H1 (cell line): Measurements from ENCODE around the gene TNS3.

Source experiments
- CEBPB ChIP-seq: IDR thresholded peaks from 2 replicates; pipeline ENCODE4 v1.6.1; 2012; ENCODE audit warnings: low read depth, low read length
- CTBP2 ChIP-seq: IDR thresholded peaks from 2 replicates; pipeline ENCODE4 v1.7.0; 2011; ENCODE audit warnings: borderline replicate concordance, mild to moderate bottlenecking, moderate library complexity, mixed read lengths, low read length; ENCODE audit not compliant: insufficient read depth, insufficient read length
- EZH2 ChIP-seq: fragments of 200-600 bp; sonication (generic); IDR thresholded peaks from 2 replicates; pipeline ENCODE4 v1.7.1; 2012; ENCODE audit warnings: low read depth, mild to moderate bottlenecking, moderate library complexity, low read length, inconsistent platforms; ENCODE audit not compliant: severe bottlenecking
- HDAC2 ChIP-seq, 2 experiments: fragments of 300-600 bp in 1 of 2; sonication (generic) in 1 of 2; IDR thresholded peaks; 2 replicates each; pipeline ENCODE4 v1.6.1; 2011 to 2012; ENCODE audit warnings: low read depth in 2 of 2, low read length in 2 of 2, mild to moderate bottlenecking in 2 of 2, moderate library complexity in 2 of 2, borderline replicate concordance in 1 of 2, inconsistent platforms in 1 of 2
- KDM1A ChIP-seq: fragments of 200-600, 300-600 bp; sonication (generic); IDR thresholded peaks from 2 replicates; pipeline ENCODE4 v1.7.1; 2016; ENCODE audit warnings: mild to moderate bottlenecking, low read length, borderline replicate concordance
- MAFK ChIP-seq: IDR thresholded peaks from 2 replicates; pipeline ENCODE4 v1.6.1; 2012; ENCODE audit warnings: low read depth, mild to moderate bottlenecking, improper control_type of control experiment, low read length
- POLR2A ChIP-seq, 2 experiments: IDR thresholded peaks; 1 replicate in 1 of 2; 2 replicates in 1 of 2; pipeline ENCODE4 v1.6.1; 2011; ENCODE audit warnings: low read depth in 2 of 2, low read length in 2 of 2, mild to moderate bottlenecking in 2 of 2; ENCODE audit errors: control extremely low read depth in 1 of 2
- POLR2AphosphoS5 ChIP-seq: IDR thresholded peaks from 2 replicates; pipeline ENCODE4 v1.6.1; 2011; ENCODE audit warnings: low read depth, low read length
- RAD21 ChIP-seq, 2 experiments: IDR thresholded peaks in 1 of 2; conservative IDR thresholded peaks in 1 of 2; 2 replicates each; pipeline ENCODE4 v1.6.1; 2011; ENCODE audit warnings: low read depth in 2 of 2, low read length in 2 of 2, improper control_type of control experiment in 1 of 2, inconsistent platforms in 1 of 2, mild to moderate bottlenecking in 1 of 2, moderate library complexity in 1 of 2
- RFX5 ChIP-seq: IDR thresholded peaks from 2 replicates; pipeline ENCODE4 v1.6.1; 2011; ENCODE audit warnings: low read depth, low read length, improper control_type of control experiment, borderline replicate concordance
- RXRA ChIP-seq: IDR thresholded peaks from 2 replicates; pipeline ENCODE4 v1.6.1; 2011; ENCODE audit warnings: low read depth, mild to moderate bottlenecking, low read length, moderate library complexity; ENCODE audit not compliant: insufficient read depth
- TAF1 ChIP-seq: IDR thresholded peaks from 2 replicates; pipeline ENCODE4 v1.6.1; 2011; ENCODE audit warnings: mild to moderate bottlenecking, low read depth, low read length
- ZNF274 ChIP-seq: IDR thresholded peaks from 2 replicates; pipeline ENCODE4 v1.7.0; 2012; ENCODE audit warnings: low read length, borderline replicate concordance; ENCODE audit errors: extremely low read depth
- TF ChIP-seq, protein P1 (sequence below), 3 experiments: IDR thresholded peaks; 1 replicate in 2 of 3; 2 replicates in 1 of 3; pipeline versions ENCODE4 v1.5.1 to v1.6.1; 2011; ENCODE audit warnings: low read length in 3 of 3, mild to moderate bottlenecking in 3 of 3, inconsistent platforms in 2 of 3, low read depth in 1 of 3, moderate library complexity in 1 of 3; ENCODE audit not compliant: insufficient read depth in 1 of 3; ENCODE audit errors: control extremely low read depth in 1 of 3

DNA sequence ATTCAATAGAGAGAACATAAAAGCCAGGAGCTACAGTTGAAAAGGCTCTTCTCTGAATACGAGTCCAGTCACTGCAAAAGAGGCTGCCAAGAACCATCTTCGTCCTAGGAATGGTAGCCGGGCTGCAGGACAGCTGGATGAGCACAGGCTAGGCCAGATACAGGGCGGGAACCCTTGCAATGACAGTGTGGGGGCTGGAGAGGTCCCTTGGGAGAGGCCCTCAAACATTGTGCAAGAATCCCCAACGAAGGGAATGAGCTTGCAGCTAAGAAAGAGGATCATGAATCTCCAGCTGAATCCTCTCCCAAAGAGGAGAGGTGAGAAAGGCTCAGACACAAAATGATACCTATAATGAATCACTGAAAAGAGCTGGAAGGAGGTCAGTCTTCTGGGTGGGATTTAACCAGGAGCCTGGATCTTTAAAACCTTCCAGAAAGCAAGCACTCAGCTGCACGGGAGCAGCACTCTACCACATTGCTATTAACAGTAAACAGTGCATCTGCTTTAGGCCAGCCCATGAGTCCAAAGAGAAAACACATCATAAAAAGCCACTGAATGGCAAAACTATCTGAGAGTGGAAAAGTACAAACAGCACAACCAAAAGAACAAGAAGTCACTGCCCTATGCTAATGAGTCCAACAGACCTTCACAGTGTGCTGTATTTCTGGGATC is 287.9 kb downstream of the TNS3 start:
- TF ChIP-seq RXRA (no peak), CTBP2 (no peak), RAD21 (IDR thresholded peaks at IDR 0.05 in 1 of 2, conservative IDR thresholded peaks at IDR 0.05 in 1 of 2; ENCODE audit: low read depth in 2 of 2, low read length in 2 of 2) (no peak), POLR2AphosphoS5 (no peak), POLR2A (IDR thresholded peaks at IDR 0.05; ENCODE audit: control extremely low read depth in 1 of 2, low read depth in 2 of 2, low read length in 2 of 2) (no peak), RFX5 (no peak), CEBPB (no peak), TAF1 (no peak), HDAC2 (IDR thresholded peaks at IDR 0.05; ENCODE audit: borderline replicate concordance in 1 of 2, low read depth in 2 of 2, low read length in 2 of 2) (no peak), KDM1A (no peak), MAFK (no peak), EZH2 (no peak), ZNF274 (no peak)
- TF ChIP-seq, protein P1, sequence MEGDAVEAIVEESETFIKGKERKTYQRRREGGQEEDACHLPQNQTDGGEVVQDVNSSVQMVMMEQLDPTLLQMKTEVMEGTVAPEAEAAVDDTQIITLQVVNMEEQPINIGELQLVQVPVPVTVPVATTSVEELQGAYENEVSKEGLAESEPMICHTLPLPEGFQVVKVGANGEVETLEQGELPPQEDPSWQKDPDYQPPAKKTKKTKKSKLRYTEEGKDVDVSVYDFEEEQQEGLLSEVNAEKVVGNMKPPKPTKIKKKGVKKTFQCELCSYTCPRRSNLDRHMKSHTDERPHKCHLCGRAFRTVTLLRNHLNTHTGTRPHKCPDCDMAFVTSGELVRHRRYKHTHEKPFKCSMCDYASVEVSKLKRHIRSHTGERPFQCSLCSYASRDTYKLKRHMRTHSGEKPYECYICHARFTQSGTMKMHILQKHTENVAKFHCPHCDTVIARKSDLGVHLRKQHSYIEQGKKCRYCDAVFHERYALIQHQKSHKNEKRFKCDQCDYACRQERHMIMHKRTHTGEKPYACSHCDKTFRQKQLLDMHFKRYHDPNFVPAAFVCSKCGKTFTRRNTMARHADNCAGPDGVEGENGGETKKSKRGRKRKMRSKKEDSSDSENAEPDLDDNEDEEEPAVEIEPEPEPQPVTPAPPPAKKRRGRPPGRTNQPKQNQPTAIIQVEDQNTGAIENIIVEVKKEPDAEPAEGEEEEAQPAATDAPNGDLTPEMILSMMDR (IDR thresholded peaks at IDR 0.05; ENCODE audit: control extremely low read depth in 1 of 3, insufficient read depth in 1 of 3, low read depth in 1 of 3, low read length in 3 of 3) = no peak
